GM19043 (cell line): ENCODE data around the gene RPL15.

Experiments
- ATAC-seq: cut with Tn5 transposase; IDR thresholded peaks from one replicate; pipeline ENCODE4 v1.9.1; 2021; ENCODE audit warnings: low read depth; ENCODE audit not compliant: unreplicated experiment

RPL15 gene

GRCh38 chr3:23923786-23924185 is 6.9 kb downstream of the RPL15 start:
- no peak for ATAC-seq

- ATAC-seq: no peak
Measured at GRCh38 chr3:23926246-23926645, 9.3 kb downstream of the RPL15 start.

GRCh38 chr3:23926736-23927135 is 9.8 kb downstream of the RPL15 start:
- no peak for ATAC-seq

- no peak for ATAC-seq
Measured at GRCh38 chr3:23928524-23928923, 11.6 kb downstream of the RPL15 start.

GRCh38 chr3:23931597-23931996 is 14.7 kb downstream of the RPL15 start:
- no peak for ATAC-seq

GRCh38 chr3:23932571-23932970 is 15.6 kb downstream of the RPL15 start:
- ATAC-seq: no peak

- no peak for ATAC-seq
Measured at GRCh38 chr3:23934253-23934652, 17.3 kb downstream of the RPL15 start.

GRCh38 chr3:23937296-23937695 is 20.4 kb downstream of the RPL15 start:
- no peak for ATAC-seq

- no peak for ATAC-seq
Measured at GRCh38 chr3:23938688-23939087, 21.8 kb downstream of the RPL15 start.

GRCh38 chr3:23940775-23941174 is 23.8 kb downstream of the RPL15 start:
- ATAC-seq: no peak

- ATAC-seq: no peak
Measured at GRCh38 chr3:23941440-23941839, 24.5 kb downstream of the RPL15 start.

- no peak for ATAC-seq
Measured at GRCh38 chr3:23942546-23942945, 25.6 kb downstream of the RPL15 start.

GRCh38 chr3:23944007-23944783 is 27.3 kb downstream of the RPL15 start:
- no peak for ATAC-seq

GRCh38 chr3:23944861-23945662 is 28.1 kb downstream of the RPL15 start, which contains the start of gene NR1D2:
Gene NR1D2, plus strand, starts transcription at chr3:23945286. Its CDS starts 293 bp downstream, at chr3:23945579.
- ATAC-seq: peak; percentile 54

- no peak for ATAC-seq
Measured at GRCh38 chr3:23945663-23945912, 28.7 kb downstream of the RPL15 start.

GRCh38 chr3:23945913-23946687 is 29.2 kb downstream of the RPL15 start:
- peak; percentile 60 for ATAC-seq

GRCh38 chr3:23948761-23949160 is 31.8 kb downstream of the RPL15 start:
- ATAC-seq: no peak

- ATAC-seq: peak; percentile 22
Measured at GRCh38 chr3:23949784-23950183, 32.9 kb downstream of the RPL15 start.

- ATAC-seq: peak; percentile 35
Measured at GRCh38 chr3:23950293-23950692, 33.4 kb downstream of the RPL15 start.

- peak; percentile 37 for ATAC-seq
Measured at GRCh38 chr3:23952646-23953045, 35.7 kb downstream of the RPL15 start.

- ATAC-seq: no peak
Measured at GRCh38 chr3:23953523-23953922, 36.6 kb downstream of the RPL15 start.
